Measurements from ENCODE around the gene TMOD2.

TMOD2 gene

DNA sequence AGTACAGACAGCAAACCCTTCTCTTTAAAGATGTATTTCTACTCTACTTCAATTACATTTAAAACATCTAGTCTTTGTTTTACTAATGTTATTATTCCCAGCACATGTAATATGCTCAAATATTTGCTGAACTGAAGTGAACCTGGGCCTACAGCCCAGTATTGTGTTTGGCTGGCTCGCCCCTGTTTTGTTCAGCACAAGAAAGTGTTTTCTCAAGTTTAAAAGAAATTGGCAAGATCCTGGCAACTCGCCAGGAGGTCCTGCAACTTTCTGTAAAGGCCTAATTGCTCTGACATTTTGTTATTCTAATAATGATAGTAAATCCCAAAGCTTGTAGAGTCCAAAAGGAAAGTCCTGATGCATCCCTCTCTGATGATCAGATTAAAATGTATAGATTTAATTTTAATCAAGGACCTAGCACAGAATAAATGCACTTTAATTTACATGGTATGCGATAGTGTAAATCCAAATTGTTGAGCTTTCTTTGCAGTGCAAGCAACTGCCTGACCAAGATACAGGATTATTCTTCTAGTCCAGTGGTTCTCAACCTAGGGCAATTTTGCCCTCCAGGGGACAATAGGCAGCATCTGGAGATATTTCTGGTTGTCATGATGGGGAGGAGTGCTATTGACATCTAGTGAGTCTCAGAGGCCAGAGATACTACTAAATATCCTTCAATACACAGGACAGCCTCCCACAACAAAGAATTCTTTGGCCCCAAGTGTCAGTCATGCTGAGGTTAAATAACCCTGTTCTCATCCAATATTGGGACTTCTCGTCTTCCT lies 42.3 kb downstream of the TMOD2 start:
- whole genome bisulfite sequencing, 2 experiments: 89 to 91% methylated on average over 4 of the region's 4 CpGs
- Histone ChIP-seq H3K4me1 (ENCODE audit: control insufficient read depth, insufficient read depth, low read length) (no peaks in the 10 kb centered on the region), H3K36me3 (ENCODE audit: control insufficient read depth, insufficient read depth, low read length) (no peaks in the 10 kb centered on the region)

DNA sequence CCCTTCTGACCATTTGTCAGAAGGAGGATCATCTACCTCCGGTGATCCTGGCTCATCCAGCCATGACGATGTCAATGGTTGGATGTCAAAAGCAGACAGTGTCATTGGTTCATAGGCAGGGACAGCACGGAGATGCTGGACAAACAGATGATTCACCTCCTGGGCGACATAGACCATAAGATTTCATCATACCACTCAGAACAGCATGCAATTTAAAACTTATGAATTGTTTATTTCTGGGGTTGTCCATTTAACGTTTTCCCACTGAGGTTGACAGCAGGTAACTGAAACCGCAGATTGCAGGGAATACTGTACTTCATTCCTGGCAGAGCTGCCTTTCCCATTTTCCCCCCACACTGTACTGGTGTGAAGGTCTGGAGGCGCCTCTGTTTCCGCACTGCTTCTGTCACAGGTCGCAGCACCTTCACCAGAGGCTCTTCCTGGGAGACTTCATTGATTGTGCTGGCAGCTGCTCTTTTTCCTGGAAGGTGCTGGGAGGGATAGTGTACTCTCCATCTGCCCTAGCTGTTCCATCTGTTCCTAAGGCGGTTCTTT lies 45.5 kb downstream of the TMOD2 start:
- H3K4me3 ChIP-seq (ENCODE audit: insufficient read depth, low read depth, low read length): no peak overlapping the region
- 88 to 89% methylated on average over 9 to 10 of the region's 10 CpGs for WGBS, 2 experiments
- no peak overlapping the region for H3K27ac ChIP-seq (ENCODE audit: insufficient read depth, low read depth, low read length, poor library complexity, severe bottlenecking)
- no peaks in the 10 kb centered on the region for H3K27me3 ChIP-seq (ENCODE audit: control insufficient read depth, insufficient read depth, low read length, poor library complexity, severe bottlenecking)
- no peaks in the 10 kb centered on the region for H3K9me3 ChIP-seq (ENCODE audit: control insufficient read depth, low read length)
- no peaks in the 10 kb centered on the region for H3K36me3 ChIP-seq (ENCODE audit: control insufficient read depth, insufficient read depth, low read length)
- H3K4me1 ChIP-seq (ENCODE audit: control insufficient read depth, insufficient read depth, low read length): peaks cover 3% of the 10 kb centered on the region

More for the DNA sequence above, 42.3 kb downstream of the TMOD2 start:
- no peak overlapping the region for H3K4me3 ChIP-seq (ENCODE audit: insufficient read depth, low read depth, low read length)
- H3K9me3 ChIP-seq (ENCODE audit: control insufficient read depth, low read length): no peaks in the 10 kb centered on the region
- no peak overlapping the region for H3K27ac ChIP-seq (ENCODE audit: insufficient read depth, low read depth, low read length, poor library complexity, severe bottlenecking)
- no peaks in the 10 kb centered on the region for H3K27me3 ChIP-seq (ENCODE audit: control insufficient read depth, insufficient read depth, low read length, poor library complexity, severe bottlenecking)

DNA sequence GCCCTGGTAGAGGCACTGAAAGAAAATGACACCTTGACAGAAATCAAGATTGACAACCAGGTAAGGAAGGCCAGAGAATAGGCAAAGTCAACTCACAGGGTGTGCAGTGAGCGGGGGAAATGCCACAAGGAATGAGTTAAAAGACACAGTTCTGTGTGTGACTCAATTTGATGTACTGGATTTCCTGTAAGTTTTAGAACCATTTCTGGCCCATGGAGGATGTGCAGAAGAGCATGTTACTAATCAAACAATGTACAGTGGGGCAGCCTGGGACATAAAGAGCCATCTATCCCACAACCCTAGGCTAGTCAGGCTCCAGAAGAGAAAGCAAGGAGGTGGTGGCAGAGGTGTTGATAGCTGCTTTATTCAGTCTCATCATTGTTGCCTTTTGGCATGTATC lies 46.9 kb downstream of the TMOD2 start:
- H3K4me3 ChIP-seq (ENCODE audit: insufficient read depth, low read depth, low read length): no peak overlapping the region
- H3K9me3 ChIP-seq (ENCODE audit: control insufficient read depth, low read length): no peaks in the 10 kb centered on the region
- H3K36me3 ChIP-seq (ENCODE audit: control insufficient read depth, insufficient read depth, low read length): no peaks in the 10 kb centered on the region
- H3K27me3 ChIP-seq (ENCODE audit: control insufficient read depth, insufficient read depth, low read length, poor library complexity, severe bottlenecking): no peaks in the 10 kb centered on the region
- WGBS, 2 experiments: 93 to 100% methylated on average over 1 of the region's 1 CpG
- no peak overlapping the region for H3K27ac ChIP-seq (ENCODE audit: insufficient read depth, low read depth, low read length, poor library complexity, severe bottlenecking)
- H3K4me1 ChIP-seq (ENCODE audit: control insufficient read depth, insufficient read depth, low read length): peaks cover 3% of the 10 kb centered on the region

DNA sequence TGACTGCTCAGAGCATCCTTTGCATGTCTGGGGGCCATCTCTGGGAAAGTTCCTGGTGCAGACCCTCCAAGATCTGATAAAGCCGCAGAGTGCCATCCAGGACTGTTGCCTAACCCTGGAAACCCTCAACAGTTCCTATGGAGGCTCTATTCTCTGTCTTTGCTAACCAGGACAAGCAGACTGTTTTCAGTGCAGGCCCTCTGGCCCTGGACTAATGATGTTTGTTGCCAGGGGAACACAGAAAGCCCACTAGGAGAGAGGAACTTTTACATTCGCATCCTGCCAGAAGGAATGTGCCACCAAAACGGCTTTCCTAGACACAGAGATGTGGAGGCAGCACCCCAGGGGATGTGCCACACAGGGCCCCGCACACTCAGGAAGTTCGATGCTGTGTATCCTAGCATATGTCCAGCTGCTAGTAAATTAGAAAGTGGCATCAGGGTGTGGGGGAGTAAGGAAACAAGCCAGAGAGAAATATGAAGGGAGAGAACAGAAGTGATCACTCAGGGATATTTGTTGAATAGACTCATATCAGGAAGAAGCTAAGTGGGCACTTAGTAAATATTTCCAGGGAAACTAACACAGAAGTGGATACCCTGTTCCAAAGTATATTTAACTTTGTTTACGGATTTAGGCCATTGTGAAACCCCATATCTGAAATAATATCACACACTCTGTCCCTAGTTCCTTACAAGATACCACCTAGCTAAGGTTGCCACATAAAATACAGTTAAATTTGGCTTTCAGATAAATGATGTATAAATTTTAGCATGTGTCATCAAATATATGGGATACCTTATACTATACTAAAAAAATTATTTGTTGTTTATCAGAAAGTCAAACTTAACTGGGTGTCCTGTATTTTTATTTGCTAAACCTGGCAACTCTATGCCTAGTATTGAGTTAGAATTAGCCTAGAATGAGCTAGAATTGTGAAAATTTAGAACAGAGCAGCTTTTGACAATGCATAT lies 48.2 kb downstream of the TMOD2 start:
- no peaks in the 10 kb centered on the region for H3K27me3 ChIP-seq (ENCODE audit: control insufficient read depth, insufficient read depth, low read length, poor library complexity, severe bottlenecking)
- H3K9me3 ChIP-seq (ENCODE audit: control insufficient read depth, low read length): no peaks in the 10 kb centered on the region
- peaks cover 3% of the 10 kb centered on the region for H3K4me1 ChIP-seq (ENCODE audit: control insufficient read depth, insufficient read depth, low read length)
- H3K36me3 ChIP-seq (ENCODE audit: control insufficient read depth, insufficient read depth, low read length): no peaks in the 10 kb centered on the region
- no peak overlapping the region for H3K4me3 ChIP-seq (ENCODE audit: insufficient read depth, low read depth, low read length)
- H3K27ac ChIP-seq (ENCODE audit: insufficient read depth, low read depth, low read length, poor library complexity, severe bottlenecking): no peak overlapping the region
- 66 to 68% methylated on average over 6 of the region's 6 CpGs for whole genome bisulfite sequencing, 2 experiments

DNA sequence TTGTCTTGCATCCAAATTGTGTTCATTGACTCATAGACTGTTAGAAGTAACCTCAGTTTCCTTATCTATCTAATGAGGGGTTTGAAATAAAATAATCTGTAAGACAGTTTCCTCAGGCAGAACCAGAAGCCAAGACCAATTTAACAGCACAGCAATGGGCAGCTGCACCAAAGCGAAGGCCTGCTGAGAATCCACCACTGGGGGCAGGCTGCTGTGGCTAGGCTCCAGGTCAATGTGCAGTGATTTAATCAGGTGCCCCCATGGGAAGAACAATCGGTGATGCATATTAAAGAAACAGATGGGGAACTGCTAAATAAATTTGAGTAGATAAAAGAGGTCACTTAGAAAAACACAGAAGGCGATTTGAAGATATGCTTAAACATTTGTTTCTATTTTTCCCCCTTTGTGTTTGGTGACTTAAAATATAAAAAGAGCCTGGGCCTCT lies 50.0 kb downstream of the TMOD2 start:
- WGBS, 2 experiments: 67 to 69% methylated on average over 3 of the region's 3 CpGs
- H3K9me3 ChIP-seq (ENCODE audit: control insufficient read depth, low read length): no peaks in the 10 kb centered on the region
- no peaks in the 10 kb centered on the region for H3K36me3 ChIP-seq (ENCODE audit: control insufficient read depth, insufficient read depth, low read length)
- H3K4me3 ChIP-seq (ENCODE audit: insufficient read depth, low read depth, low read length): no peak overlapping the region
- peaks cover 3% of the 10 kb centered on the region for H3K4me1 ChIP-seq (ENCODE audit: control insufficient read depth, insufficient read depth, low read length)
- no peaks in the 10 kb centered on the region for H3K27me3 ChIP-seq (ENCODE audit: control insufficient read depth, insufficient read depth, low read length, poor library complexity, severe bottlenecking)
- H3K27ac ChIP-seq (ENCODE audit: insufficient read depth, low read depth, low read length, poor library complexity, severe bottlenecking): no peak overlapping the region

DNA sequence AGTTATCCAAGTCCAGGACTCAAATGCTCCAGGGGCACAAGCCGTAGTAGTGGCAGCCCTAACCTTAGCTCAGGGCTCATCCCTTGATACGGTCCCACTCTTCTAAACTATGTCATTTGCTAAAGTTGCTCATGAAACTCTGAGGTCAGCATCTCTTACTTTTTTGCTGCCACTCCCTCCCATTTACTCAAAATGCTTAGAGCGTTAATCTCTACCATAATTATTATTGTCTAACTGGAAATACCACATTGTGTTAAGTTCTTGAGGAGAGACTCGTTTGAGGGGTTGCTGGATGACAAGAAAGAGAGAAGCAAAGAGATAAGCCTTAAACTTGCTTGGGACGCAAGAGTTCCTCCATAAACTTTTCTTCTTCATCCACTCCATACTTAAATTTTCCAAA lies 51.2 kb downstream of the TMOD2 start:
- Histone ChIP-seq H3K27ac (ENCODE audit: insufficient read depth, low read depth, low read length, poor library complexity, severe bottlenecking) (no peak overlapping the region), H3K4me3 (ENCODE audit: insufficient read depth, low read depth, low read length) (no peak overlapping the region), H3K4me1 (ENCODE audit: control insufficient read depth, insufficient read depth, low read length) (peaks cover 3% of the 10 kb centered on the region), H3K36me3 (ENCODE audit: control insufficient read depth, insufficient read depth, low read length) (no peaks in the 10 kb centered on the region), H3K27me3 (ENCODE audit: control insufficient read depth, insufficient read depth, low read length, poor library complexity, severe bottlenecking) (no peaks in the 10 kb centered on the region), H3K9me3 (ENCODE audit: control insufficient read depth, low read length) (no peaks in the 10 kb centered on the region)
- 94 to 95% methylated on average over 3 to 4 of the region's 5 CpGs for WGBS, 2 experiments

- H3K27me3 ChIP-seq (ENCODE audit: control insufficient read depth, insufficient read depth, low read length, poor library complexity, severe bottlenecking): no peaks in the 10 kb centered on the region
- WGBS, 2 experiments: 88 to 93% methylated on average over 1 to 2 of the region's 2 CpGs
- no peaks in the 10 kb centered on the region for H3K9me3 ChIP-seq (ENCODE audit: control insufficient read depth, low read length)
- H3K4me1 ChIP-seq (ENCODE audit: control insufficient read depth, insufficient read depth, low read length): peaks cover 1% of the 10 kb centered on the region
- H3K27ac ChIP-seq (ENCODE audit: insufficient read depth, low read depth, low read length, poor library complexity, severe bottlenecking): no peak overlapping the region
- H3K4me3 ChIP-seq (ENCODE audit: insufficient read depth, low read depth, low read length): no peak overlapping the region
- no peaks in the 10 kb centered on the region for H3K36me3 ChIP-seq (ENCODE audit: control insufficient read depth, insufficient read depth, low read length)
Measured at GRCh38 chr15:51803965-51804364, 52.6 kb downstream of the TMOD2 start.

DNA sequence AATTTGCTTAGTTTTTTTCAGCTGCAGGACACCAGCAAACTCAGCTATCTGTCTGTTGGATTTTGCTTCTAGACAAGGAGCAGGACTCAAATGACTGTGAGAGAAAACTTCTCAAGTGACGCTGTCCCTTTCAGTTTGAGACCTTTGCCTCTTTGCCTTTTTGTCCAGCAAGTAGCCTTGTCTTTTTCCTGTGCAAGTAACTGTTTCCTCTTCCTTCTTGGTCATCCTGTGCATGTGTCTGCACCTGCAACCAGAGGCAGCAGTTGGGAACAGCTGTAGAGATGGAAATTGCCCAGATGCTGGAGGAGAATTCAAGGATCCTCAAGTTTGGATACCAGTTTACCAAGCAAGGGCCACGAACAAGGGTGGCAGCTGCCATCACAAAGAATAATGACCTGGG lies 54.7 kb downstream of the TMOD2 start:
- H3K36me3 ChIP-seq (ENCODE audit: control insufficient read depth, insufficient read depth, low read length): no peaks in the 10 kb centered on the region
- WGBS, 2 experiments: 94 to 97% methylated on average over 2 of the region's 2 CpGs
- H3K27ac ChIP-seq (ENCODE audit: insufficient read depth, low read depth, low read length, poor library complexity, severe bottlenecking): no peak overlapping the region
- H3K4me3 ChIP-seq (ENCODE audit: insufficient read depth, low read depth, low read length): no peak overlapping the region
- no peaks in the 10 kb centered on the region for H3K27me3 ChIP-seq (ENCODE audit: control insufficient read depth, insufficient read depth, low read length, poor library complexity, severe bottlenecking)
- no peaks in the 10 kb centered on the region for H3K4me1 ChIP-seq (ENCODE audit: control insufficient read depth, insufficient read depth, low read length)
- H3K9me3 ChIP-seq (ENCODE audit: control insufficient read depth, low read length): no peaks in the 10 kb centered on the region

- 88 to 92% methylated on average over 1 of the region's 1 CpG for WGBS, 2 experiments
- Histone ChIP-seq H3K9me3 (ENCODE audit: control insufficient read depth, low read length) (no peaks in the 10 kb centered on the region), H3K36me3 (ENCODE audit: control insufficient read depth, insufficient read depth, low read length) (no peaks in the 10 kb centered on the region)
Measured at GRCh38 chr15:51809457-51809856, 58.1 kb downstream of the TMOD2 start.

GRCh38 chr15:51812598-51812997 lies 61.2 kb downstream of the TMOD2 start:
- H3K27me3 ChIP-seq (ENCODE audit: control insufficient read depth, insufficient read depth, low read length, poor library complexity, severe bottlenecking): no peaks in the 10 kb centered on the region
- no peaks in the 10 kb centered on the region for H3K9me3 ChIP-seq (ENCODE audit: control insufficient read depth, low read length)
- H3K27ac ChIP-seq (ENCODE audit: insufficient read depth, low read depth, low read length, poor library complexity, severe bottlenecking): no peak overlapping the region
- H3K36me3 ChIP-seq (ENCODE audit: control insufficient read depth, insufficient read depth, low read length): no peaks in the 10 kb centered on the region
- no peak overlapping the region for H3K4me3 ChIP-seq (ENCODE audit: insufficient read depth, low read depth, low read length)
- 90 to 93% methylated on average over 2 of the region's 2 CpGs for whole genome bisulfite sequencing, 2 experiments
- H3K4me1 ChIP-seq (ENCODE audit: control insufficient read depth, insufficient read depth, low read length): no peaks in the 10 kb centered on the region

More at GRCh38 chr15:51809457-51809856, 58.1 kb downstream of the TMOD2 start:
- Histone ChIP-seq H3K4me3 (ENCODE audit: insufficient read depth, low read depth, low read length) (no peak overlapping the region), H3K27ac (ENCODE audit: insufficient read depth, low read depth, low read length, poor library complexity, severe bottlenecking) (no peak overlapping the region), H3K27me3 (ENCODE audit: control insufficient read depth, insufficient read depth, low read length, poor library complexity, severe bottlenecking) (no peaks in the 10 kb centered on the region), H3K4me1 (ENCODE audit: control insufficient read depth, insufficient read depth, low read length) (no peaks in the 10 kb centered on the region)
